GM21367 (cell line): Measurements from ENCODE around the gene DPP10.
"Not testable (repeated sequence)": the region's sequence is repeated elsewhere in the genome, so short reads cannot be mapped to it uniquely, and the experiment has no call there.

Source experiments
- ATAC-seq: cut with Tn5 transposase; IDR thresholded peaks from one replicate; pipeline ENCODE4 v1.9.1; 2021; ENCODE audit not compliant: unreplicated experiment

Gene DPP10

GRCh38 chr2:114507744-114508143 lies 65.3 kb downstream of the DPP10 start:
- no peak for ATAC-seq

- ATAC-seq, result no peak
Measured at GRCh38 chr2:114515882-114516281, 73.4 kb downstream of the DPP10 start.

GRCh38 chr2:114517580-114517979 lies 75.1 kb downstream of the DPP10 start:
- no peak for ATAC-seq

- ATAC-seq, result no peak
Measured at GRCh38 chr2:114518738-114519137, 76.3 kb downstream of the DPP10 start.

GRCh38 chr2:114522612-114523011 lies 80.2 kb downstream of the DPP10 start:
- ATAC-seq, result not testable (repeated sequence)

GRCh38 chr2:114525955-114526354 lies 83.5 kb downstream of the DPP10 start:
- ATAC-seq, result no peak

- ATAC-seq, result no peak
Measured at GRCh38 chr2:114526841-114527240, 84.4 kb downstream of the DPP10 start.

- ATAC-seq, result no peak
Measured at GRCh38 chr2:114527330-114527983, 85.0 kb downstream of the DPP10 start.

GRCh38 chr2:114534116-114535084 lies 92.0 kb downstream of the DPP10 start:
- no peak for ATAC-seq

- no peak for ATAC-seq
Measured at GRCh38 chr2:114537777-114538176, 95.3 kb downstream of the DPP10 start.

- ATAC-seq, result no peak
Measured at GRCh38 chr2:114542695-114543094, 100.3 kb downstream of the DPP10 start.

GRCh38 chr2:114543236-114543766 lies 100.9 kb downstream of the DPP10 start:
- no peak for ATAC-seq

GRCh38 chr2:114545052-114545451 lies 102.6 kb downstream of the DPP10 start:
- no peak for ATAC-seq

- ATAC-seq, result no peak
Measured at GRCh38 chr2:114546531-114546930, 104.1 kb downstream of the DPP10 start.

GRCh38 chr2:114548151-114548550 lies 105.7 kb downstream of the DPP10 start:
- no peak for ATAC-seq

- ATAC-seq, result no peak
Measured at GRCh38 chr2:114550364-114550763, 107.9 kb downstream of the DPP10 start.

GRCh38 chr2:114550895-114551793 lies 108.7 kb downstream of the DPP10 start:
- no peak for ATAC-seq

GRCh38 chr2:114553027-114553426 lies 110.6 kb downstream of the DPP10 start:
- no peak for ATAC-seq

GRCh38 chr2:114569166-114569565 lies 126.7 kb downstream of the DPP10 start:
- no peak for ATAC-seq

- no peak for ATAC-seq
Measured at GRCh38 chr2:114577657-114578056, 135.2 kb downstream of the DPP10 start.

- ATAC-seq, result no peak
Measured at GRCh38 chr2:114579542-114579941, 137.1 kb downstream of the DPP10 start.
